NT2/D1 (cell line): ENCODE results near the gene LRMDA.

Experiments
- SUZ12 ChIP-seq: IDR thresholded peaks from 2 replicates; pipeline ENCODE4 v1.6.1; 2011; ENCODE audit not compliant: insufficient read length, insufficient read depth; ENCODE audit errors: extremely low read depth
- YY1 ChIP-seq: IDR thresholded peaks from 2 replicates; pipeline ENCODE4 v1.6.1; 2011; ENCODE audit not compliant: insufficient read length, insufficient read depth
- ZNF274 ChIP-seq: IDR thresholded peaks from 2 replicates; pipeline ENCODE4 v1.6.1; 2011; ENCODE audit warnings: mild to moderate bottlenecking, low read depth, low read length

DNA sequence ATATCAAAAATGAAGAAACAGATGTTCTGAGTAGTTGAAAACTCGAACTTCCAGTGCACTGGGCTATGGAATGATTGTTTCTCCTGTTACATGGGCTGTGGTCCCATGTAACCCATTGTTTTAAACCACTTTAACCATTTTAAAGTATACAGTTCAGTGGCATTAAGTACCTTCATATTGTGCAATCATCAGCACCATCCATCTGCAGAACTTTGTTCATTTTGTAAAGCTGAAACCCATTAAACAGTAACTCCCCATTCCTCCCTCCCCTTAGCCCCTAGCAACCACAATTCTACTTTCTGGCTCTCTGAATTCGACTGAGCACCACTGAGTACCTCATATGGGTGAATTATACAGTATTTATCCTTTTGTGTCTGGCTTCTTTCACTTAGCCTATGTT is 217.4 kb downstream of the LRMDA start:
- TF ChIP-seq YY1 (no peak), SUZ12 (no peak), ZNF274 (no peak)
